HG02642 (cell line): ENCODE data around the gene PLEKHG5.

Experiments used
- ATAC-seq: cut with Tn5 transposase; IDR thresholded peaks from one replicate; pipeline ENCODE4 v1.9.1; 2021; ENCODE audit warnings: mild to moderate bottlenecking; ENCODE audit not compliant: unreplicated experiment, poor library complexity

Gene PLEKHG5

GRCh38 chr1:6511561-6512244 is 20.2 kb upstream of the PLEKHG5 start:
- no peak for ATAC-seq

DNA sequence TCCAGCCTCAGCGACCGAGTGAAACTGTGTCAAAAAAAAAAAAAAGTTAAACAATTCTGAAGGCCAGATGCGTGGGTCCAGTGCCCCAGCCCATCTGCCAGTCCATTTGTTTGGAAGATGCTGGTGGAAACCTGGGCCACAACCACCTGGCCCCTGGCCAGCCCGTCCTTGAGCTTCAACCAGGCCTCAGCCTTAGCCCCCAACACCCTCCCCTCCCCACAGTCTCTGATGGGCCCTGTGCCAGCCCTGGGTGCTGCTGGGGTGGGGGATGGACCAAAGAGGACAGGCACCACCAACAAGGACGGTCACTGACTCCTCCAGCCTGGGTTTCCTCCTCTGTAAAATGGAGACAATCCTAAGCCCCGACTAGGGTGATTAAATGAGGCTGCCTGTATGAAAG is 19.6 kb upstream of the PLEKHG5 start:
- ATAC-seq = no peak

GRCh38 chr1:6510493-6510892 is 19.0 kb upstream of the PLEKHG5 start:
- no peak for ATAC-seq

DNA sequence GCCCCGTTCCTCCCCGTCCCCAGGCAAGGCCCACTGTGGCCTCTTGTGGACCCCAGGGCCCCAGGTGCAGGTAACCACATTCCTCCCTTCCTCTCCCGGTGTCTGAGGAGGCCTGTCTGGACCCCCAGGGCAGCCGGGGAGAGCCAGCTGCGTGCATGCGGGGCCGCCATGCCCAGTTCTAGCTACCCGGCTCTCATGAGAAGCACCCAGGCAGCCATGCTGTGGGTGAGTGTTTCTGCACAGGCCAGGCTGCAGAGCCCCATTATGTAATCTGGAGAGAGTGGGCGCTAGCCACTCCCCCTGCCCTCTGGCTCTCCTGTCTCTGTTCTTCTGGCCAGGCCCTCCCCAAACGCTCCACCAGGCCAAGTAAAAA is 18.4 kb upstream of the PLEKHG5 start:
- ATAC-seq = no peak

- no peak for ATAC-seq
Measured at GRCh38 chr1:6509220-6509918, 17.9 kb upstream of the PLEKHG5 start.

DNA sequence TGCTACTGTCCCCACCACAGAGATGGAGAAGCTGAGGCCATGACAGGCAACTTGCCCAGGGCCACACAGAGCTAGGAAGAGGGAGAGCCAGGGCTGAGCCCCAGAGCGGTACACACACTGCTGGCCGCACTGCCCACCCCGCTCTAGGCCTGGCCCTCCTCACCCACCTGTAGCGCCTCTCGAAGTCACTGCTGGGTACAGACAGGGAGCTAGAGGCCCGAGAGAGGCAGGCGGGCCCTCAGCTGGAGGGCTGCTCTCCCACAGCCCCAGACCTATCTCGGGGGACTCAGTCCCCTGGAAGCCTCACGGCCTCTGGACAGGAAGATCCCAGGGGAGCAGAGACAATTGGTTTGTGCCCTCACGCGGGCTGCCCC is 17.3 kb upstream of the PLEKHG5 start:
- no peak for ATAC-seq

GRCh38 chr1:6508154-6508815 is 16.8 kb upstream of the PLEKHG5 start:
- no peak for ATAC-seq

- ATAC-seq = no peak
Measured at GRCh38 chr1:6507461-6507911, 16.0 kb upstream of the PLEKHG5 start.

DNA sequence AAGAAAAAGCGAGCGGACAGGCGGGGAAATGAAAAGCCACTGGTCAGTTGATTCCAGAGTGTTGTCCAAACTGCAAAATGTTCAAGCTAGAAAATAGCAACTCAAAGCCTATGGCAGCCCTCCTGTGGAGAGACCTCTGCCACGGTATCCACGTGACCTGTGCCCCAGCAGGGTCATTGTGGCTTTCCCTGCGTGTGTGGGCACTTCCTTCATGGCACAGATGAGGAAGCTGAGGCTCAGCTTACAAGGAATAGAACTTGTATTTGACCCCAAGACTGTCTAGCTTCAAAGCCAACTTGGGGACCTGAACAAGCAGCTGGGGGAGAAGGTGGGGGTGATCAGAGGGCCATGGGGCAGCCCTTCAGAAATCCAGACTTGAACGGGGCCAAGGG is 15.6 kb upstream of the PLEKHG5 start:
- ATAC-seq = no peak

DNA sequence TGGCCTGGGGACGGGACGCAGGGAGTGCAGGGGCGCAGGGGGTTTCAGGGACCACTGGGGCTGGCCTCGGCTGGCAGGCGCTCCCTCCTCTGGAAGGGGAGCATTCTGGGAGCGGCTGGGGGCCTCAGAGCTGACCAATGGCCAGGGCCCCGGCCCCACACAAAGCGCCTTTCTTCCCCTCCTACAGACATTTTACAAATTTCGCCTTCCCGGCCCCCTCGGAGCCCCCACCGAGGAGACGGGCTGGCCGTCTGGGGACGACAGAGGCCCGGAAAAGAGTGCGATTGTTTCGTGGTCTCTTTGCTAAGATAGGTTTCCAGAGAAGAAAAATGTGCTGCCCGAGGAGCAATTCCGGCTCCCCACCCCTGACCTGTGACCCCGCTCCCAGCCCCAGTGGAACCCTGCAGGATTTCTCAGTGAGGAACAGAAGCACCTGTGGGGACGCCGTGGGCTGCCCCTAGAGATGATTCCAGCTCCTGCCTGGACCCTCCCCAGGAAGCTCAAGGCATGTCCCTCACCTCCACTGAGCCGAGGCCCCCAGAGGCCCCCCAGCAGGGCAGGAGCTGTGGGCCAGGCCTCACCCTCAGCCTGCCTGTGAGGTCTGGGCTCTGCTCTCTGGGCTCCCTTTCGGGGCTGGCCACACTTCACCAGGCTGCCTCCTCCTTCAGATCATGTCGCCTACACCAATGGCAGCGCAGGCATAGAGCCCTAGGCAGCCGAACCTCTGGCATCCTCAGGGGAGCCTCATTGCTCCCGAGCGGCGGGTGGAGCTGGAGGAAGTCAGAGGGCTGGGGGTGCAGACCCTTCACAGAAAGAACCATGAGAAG is 15.0 kb upstream of the PLEKHG5 start:
- no peak for ATAC-seq

GRCh38 chr1:6505367-6506209 is 14.1 kb upstream of the PLEKHG5 start:
- ATAC-seq = no peak

DNA sequence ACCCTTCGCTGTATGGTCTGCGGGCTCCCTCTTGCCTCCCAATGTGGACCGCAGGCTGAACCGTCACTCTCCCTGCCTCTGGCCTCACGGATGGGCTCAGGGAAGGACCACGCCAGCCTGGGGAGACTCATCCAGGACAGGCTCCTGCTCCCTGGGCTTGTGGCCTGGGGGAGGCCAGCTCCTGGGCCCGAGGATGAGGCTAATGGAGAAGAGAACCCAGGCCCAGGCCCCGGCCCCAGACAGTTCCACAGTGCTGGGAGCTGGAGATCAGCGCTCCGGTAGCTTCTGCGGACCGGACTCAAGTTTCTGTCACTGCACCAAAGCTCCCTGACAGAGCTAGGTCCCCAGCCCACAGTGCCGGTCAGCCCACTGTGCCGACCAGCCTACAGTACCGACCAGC is 13.4 kb upstream of the PLEKHG5 start:
- ATAC-seq = no peak

- ATAC-seq = no peak
Measured at GRCh38 chr1:6503884-6504602, 12.6 kb upstream of the PLEKHG5 start.

DNA sequence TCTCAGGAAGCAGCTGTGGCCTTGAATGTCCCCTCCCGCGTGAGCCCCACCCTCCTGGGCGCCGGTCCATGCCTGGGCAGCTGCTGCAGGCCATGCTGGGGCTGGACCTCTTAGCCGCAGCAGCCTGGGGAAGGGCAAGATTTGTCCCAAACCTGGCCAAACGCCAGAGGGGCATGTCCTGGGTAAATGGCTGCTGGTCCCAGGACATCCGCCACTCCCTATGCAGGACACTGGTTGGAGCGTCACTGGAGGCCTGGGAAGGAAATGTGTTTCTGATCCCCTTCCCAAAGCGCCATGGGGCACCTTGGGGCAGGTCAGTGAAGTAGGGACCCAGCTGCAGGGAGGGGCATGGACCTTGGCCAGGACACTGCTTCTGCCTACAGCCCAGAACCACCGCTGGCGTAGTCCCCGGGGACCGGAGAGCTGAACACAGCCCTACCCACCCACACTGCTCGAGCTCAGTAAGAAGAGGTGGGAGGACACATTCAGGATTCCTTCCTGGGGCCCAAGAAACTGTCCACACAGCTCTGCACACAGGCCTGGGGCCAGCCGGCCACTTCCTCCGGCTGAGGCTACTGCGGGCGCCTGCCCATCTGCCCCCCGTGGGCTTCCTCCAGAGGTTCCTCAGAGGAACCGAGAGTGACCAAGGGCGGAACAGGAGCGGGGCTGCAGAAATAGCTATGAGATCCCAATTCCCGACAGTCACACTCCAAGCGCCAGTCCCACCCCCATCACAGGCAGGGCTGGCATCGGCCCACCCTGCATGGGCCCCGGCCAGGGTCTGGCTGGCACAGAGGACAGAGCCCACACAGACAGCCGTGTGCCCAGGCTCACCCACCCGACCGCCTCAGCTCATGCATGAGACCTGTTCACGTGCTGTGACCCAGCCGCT is 10.8 kb upstream of the PLEKHG5 start:
- ATAC-seq = no peak

- ATAC-seq = no peak
Measured at GRCh38 chr1:6501279-6501813, 9.9 kb upstream of the PLEKHG5 start.

GRCh38 chr1:6500544-6501278 is 9.2 kb upstream of the PLEKHG5 start:
- no peak for ATAC-seq

GRCh38 chr1:6499296-6499695 is 7.8 kb upstream of the PLEKHG5 start:
- no peak for ATAC-seq
